WTC11 (cell line): ENCODE results near the gene ARL4D. TPM values are rescaled to one million over a fixed set of nuclear protein-coding genes. Genes with fewer than 3 reads are reported as not detected.

Experiments
- ATAC-seq: fragments of 200-7000 bp; cut with Tn5 transposase; 2 replicates; pipeline ENCODE4 v1.10.0; 2021; ENCODE audit warnings: mild to moderate bottlenecking, moderate library complexity
- CTCF ChIA-PET: fragments of 300-600 bp; sonication (Branson Sonifier 250); formaldehyde crosslinking; loops from one replicate; lab custom pipeline; 2021; ENCODE audit warnings: antibody characterized with exemption; lab: Charles Lee
- POLR2A ChIA-PET: fragments of 350-600 bp; sonication (Branson Sonifier 250); formaldehyde crosslinking; loops from one replicate; lab custom pipeline; 2021; ENCODE audit warnings: antibody characterized with exemption; lab: Charles Lee
- DNase-seq: peaks from one replicate; pipeline ENCODE4 v3.0.0; 2021; ENCODE audit warnings: low spot score
- H3K27ac Mint-ChIP-seq: 2 replicates; pipeline ENCODE4 v1.8.0; 2021; ENCODE audit warnings: mixed read lengths
- H3K27me3 Mint-ChIP-seq: 2 replicates; pipeline ENCODE4 v1.8.0; 2021; ENCODE audit warnings: low read depth, mild to moderate bottlenecking, moderate library complexity, mixed read lengths
- H3K36me3 Mint-ChIP-seq: 2 replicates; pipeline ENCODE4 v1.8.0; 2021; ENCODE audit warnings: mixed read lengths
- H3K4me1 Mint-ChIP-seq: 2 replicates; pipeline ENCODE4 v1.8.0; 2022; ENCODE audit warnings: mixed read lengths
- H3K4me3 Mint-ChIP-seq: 2 replicates; pipeline ENCODE4 v1.8.0; 2021; ENCODE audit warnings: mild to moderate bottlenecking, moderate library complexity, mixed read lengths
- H3K9me3 Mint-ChIP-seq: 2 replicates; pipeline ENCODE4 v1.8.0; 2021; ENCODE audit warnings: mixed read lengths
- ETV6 ChIP-seq: sonication (generic); formaldehyde crosslinking; IDR thresholded peaks from 2 replicates; pipeline ENCODE4 v1.8.1; 2022; ENCODE audit warnings: mild to moderate bottlenecking, missing genetic modification reagents
- FOXJ3 ChIP-seq: sonication (generic); formaldehyde crosslinking; IDR thresholded peaks from 2 replicates; pipeline ENCODE4 v1.9.0; 2021; ENCODE audit warnings: missing genetic modification reagents, mild to moderate bottlenecking, borderline replicate concordance
- GABPB1 ChIP-seq: sonication (generic); formaldehyde crosslinking; IDR thresholded peaks from 2 replicates; pipeline ENCODE4 v1.8.1; 2023; ENCODE audit warnings: mild to moderate bottlenecking, missing genetic modification reagents
- KAT7 ChIP-seq: sonication (generic); formaldehyde crosslinking; IDR thresholded peaks from 2 replicates; pipeline ENCODE4 v1.8.1; 2023; ENCODE audit warnings: missing genetic modification reagents, mild to moderate bottlenecking, borderline replicate concordance
- MYBL2 ChIP-seq: sonication (generic); formaldehyde crosslinking; IDR thresholded peaks from 2 replicates; pipeline ENCODE4 v1.8.1; 2023; ENCODE audit warnings: mild to moderate bottlenecking, moderate library complexity, missing genetic modification reagents
- NR2C2 ChIP-seq: sonication (generic); formaldehyde crosslinking; IDR thresholded peaks from 2 replicates; pipeline ENCODE4 v1.8.0; 2022; ENCODE audit warnings: mild to moderate bottlenecking, missing genetic modification reagents
- PRRX2 ChIP-seq: fragments of 250-450 bp; sonication (Bioruptor Pico); IDR thresholded peaks from 2 replicates; pipeline ENCODE4 v1.8.0; 2021; ENCODE audit warnings: mild to moderate bottlenecking
- RELA ChIP-seq: sonication (generic); formaldehyde crosslinking; IDR thresholded peaks from 2 replicates; pipeline ENCODE4 v1.8.1; 2022; ENCODE audit warnings: missing genetic modification reagents, mild to moderate bottlenecking, borderline replicate concordance
- SMAD4 ChIP-seq: sonication (generic); formaldehyde crosslinking; IDR thresholded peaks from 2 replicates; pipeline ENCODE4 v1.8.0; 2022; ENCODE audit warnings: mild to moderate bottlenecking, missing genetic modification reagents
- SP1 ChIP-seq: sonication (generic); formaldehyde crosslinking; conservative IDR thresholded peaks from 2 replicates; pipeline ENCODE4 v1.8.1; 2022; ENCODE audit warnings: missing genetic modification reagents
- TEAD4 ChIP-seq: sonication (generic); formaldehyde crosslinking; IDR thresholded peaks from 2 replicates; pipeline ENCODE4 v1.8.0; 2022; ENCODE audit warnings: mild to moderate bottlenecking, missing genetic modification reagents
- ZNF121 ChIP-seq: sonication (generic); formaldehyde crosslinking; IDR thresholded peaks from 2 replicates; pipeline ENCODE4 v1.8.0; 2023; ENCODE audit warnings: missing genetic modification reagents
- ZNF138 ChIP-seq: sonication (generic); formaldehyde crosslinking; conservative IDR thresholded peaks from 2 replicates; pipeline ENCODE4 v1.8.1; 2022; ENCODE audit warnings: mild to moderate bottlenecking, moderate library complexity, missing genetic modification reagents
- ZNF317 ChIP-seq: sonication (generic); formaldehyde crosslinking; IDR thresholded peaks from 2 replicates; pipeline ENCODE4 v1.8.1; 2023; ENCODE audit warnings: low read depth, mild to moderate bottlenecking, moderate library complexity, missing genetic modification reagents, borderline replicate concordance
- ZNF396 ChIP-seq: fragments of 250-450 bp; sonication (Bioruptor Pico); IDR thresholded peaks from 2 replicates; pipeline ENCODE4 v1.8.0; 2021; ENCODE audit warnings: mild to moderate bottlenecking, moderate library complexity, borderline replicate concordance
- total RNA-seq: library from RNA; stranded (reverse); gene quantifications from 3 replicates; pipeline ENCODE4 v1.2.3, GENCODE V29; 2021
- TF ChIP-seq, protein P1 (sequence below): fragments of 250-450 bp; sonication (Bioruptor Pico); IDR thresholded peaks from 2 replicates; pipeline ENCODE4 v1.9.0; 2021; ENCODE audit warnings: moderate library complexity, mild to moderate bottlenecking, inconsistent platforms, borderline replicate concordance
- TF ChIP-seq, protein P2 (sequence below): sonication (generic); formaldehyde crosslinking; IDR thresholded peaks from 2 replicates; pipeline ENCODE4 v1.8.1; 2023; ENCODE audit warnings: mild to moderate bottlenecking, moderate library complexity, missing genetic modification reagents
- TF ChIP-seq, protein P3 (sequence below): sonication (generic); formaldehyde crosslinking; IDR thresholded peaks from 2 replicates; pipeline ENCODE4 v1.8.0; 2022; ENCODE audit warnings: mild to moderate bottlenecking, missing genetic modification reagents
- TF ChIP-seq, protein P4 (sequence below): sonication (generic); formaldehyde crosslinking; IDR thresholded peaks from 2 replicates; pipeline ENCODE4 v1.8.1; 2022; ENCODE audit warnings: low read depth, mild to moderate bottlenecking, moderate library complexity, missing genetic modification reagents, borderline replicate concordance
- TF ChIP-seq, protein P5 (sequence below): sonication (generic); formaldehyde crosslinking; IDR thresholded peaks from 2 replicates; pipeline ENCODE4 v1.8.1; 2023; ENCODE audit warnings: mild to moderate bottlenecking, missing genetic modification reagents

Gene ARL4D
- total RNA-seq, 1 experiment from 2014 or later: 11.9 TPM

DNA sequence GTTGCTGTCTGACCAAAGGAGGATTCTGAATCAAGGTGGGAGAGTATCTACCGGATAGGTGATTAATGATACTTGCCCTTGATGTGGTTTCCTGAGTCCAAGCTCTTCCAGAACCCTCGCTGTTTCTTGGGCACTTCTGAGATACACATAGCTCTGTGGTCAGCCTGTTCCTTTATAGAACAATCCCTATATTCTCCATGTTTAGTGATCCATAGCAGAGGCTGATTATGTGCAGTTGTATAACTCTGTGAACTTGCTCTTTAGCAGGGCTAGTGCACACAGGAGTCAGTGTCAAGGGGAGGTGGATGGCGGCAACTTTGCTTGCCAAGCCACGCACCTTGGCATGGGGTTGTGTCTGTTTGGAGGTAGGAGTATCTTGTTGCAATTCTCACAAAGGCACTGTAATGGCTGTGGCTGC lies 36.1 kb downstream of the ARL4D start:
- no peaks in the 10 kb centered on the region for H3K27me3 Mint-ChIP-seq
- H3K9me3 Mint-ChIP-seq: no peaks in the 10 kb centered on the region
- H3K27ac Mint-ChIP-seq: no peak overlapping the region
- TF ChIP-seq ZNF138 (CRISPR knock-in tag): no peak
- TF ChIP-seq, protein P1, sequence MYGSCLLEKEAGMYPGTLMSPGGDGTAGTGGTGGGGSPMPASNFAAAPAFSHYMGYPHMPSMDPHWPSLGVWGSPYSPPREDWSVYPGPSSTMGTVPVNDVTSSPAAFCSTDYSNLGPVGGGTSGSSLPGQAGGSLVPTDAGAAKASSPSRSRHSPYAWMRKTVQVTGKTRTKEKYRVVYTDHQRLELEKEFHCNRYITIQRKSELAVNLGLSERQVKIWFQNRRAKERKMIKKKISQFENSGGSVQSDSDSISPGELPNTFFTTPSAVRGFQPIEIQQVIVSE (CRISPR knock-in tag): no peak
- TF ChIP-seq GABPB1: no peak
- TF ChIP-seq, all 79 proteins: peak for 0
- DNase-seq (no peak), ATAC-seq (no peak)
- Mint-ChIP-seq H3K4me3 (no peak overlapping the region), H3K36me3 (no peaks in the 10 kb centered on the region), H3K4me1 (peaks cover 21% of the 10 kb centered on the region)
- CTCF ChIA-PET: interaction anchor here (0.7 kb wide), 1 partner anchor 49 kb away, joined by 3 read pairs; the partner anchor contains the start of gene DHX8
- POLR2A ChIA-PET: no interaction called here

DNA sequence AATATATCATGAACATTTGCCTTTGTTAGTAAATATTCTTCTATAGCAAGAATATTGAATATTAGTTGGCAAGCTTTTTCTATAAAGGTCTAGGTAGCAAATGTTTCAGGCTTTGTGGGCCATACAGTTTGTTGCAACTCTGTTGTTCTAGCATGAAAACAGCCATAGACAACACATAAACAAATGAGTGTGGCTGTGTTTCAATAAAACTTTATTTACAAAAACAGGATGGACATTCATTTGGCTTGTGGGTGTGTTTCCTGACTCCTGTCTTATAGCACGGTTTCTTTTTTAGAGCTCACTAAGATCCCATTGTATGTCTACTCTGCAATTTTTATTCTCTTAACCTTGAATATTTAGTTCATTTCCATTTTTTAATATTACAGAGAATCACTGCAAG lies 39.0 kb downstream of the ARL4D start:
- no peak overlapping the region for H3K27ac Mint-ChIP-seq
- H3K36me3 Mint-ChIP-seq: no peaks in the 10 kb centered on the region
- H3K4me3 Mint-ChIP-seq: no peak overlapping the region
- POLR2A ChIA-PET: no interaction called here
- DNase-seq: no peak
- CTCF ChIA-PET: no interaction called here
- H3K9me3 Mint-ChIP-seq: no peaks in the 10 kb centered on the region
- no peak for TF ChIP-seq ZNF396
- no peak for TF ChIP-seq FOXJ3
- TF ChIP-seq SP1: no peak
- no peak for TF ChIP-seq MYBL2 (CRISPR knock-in tag)
- TF ChIP-seq, protein P2, sequence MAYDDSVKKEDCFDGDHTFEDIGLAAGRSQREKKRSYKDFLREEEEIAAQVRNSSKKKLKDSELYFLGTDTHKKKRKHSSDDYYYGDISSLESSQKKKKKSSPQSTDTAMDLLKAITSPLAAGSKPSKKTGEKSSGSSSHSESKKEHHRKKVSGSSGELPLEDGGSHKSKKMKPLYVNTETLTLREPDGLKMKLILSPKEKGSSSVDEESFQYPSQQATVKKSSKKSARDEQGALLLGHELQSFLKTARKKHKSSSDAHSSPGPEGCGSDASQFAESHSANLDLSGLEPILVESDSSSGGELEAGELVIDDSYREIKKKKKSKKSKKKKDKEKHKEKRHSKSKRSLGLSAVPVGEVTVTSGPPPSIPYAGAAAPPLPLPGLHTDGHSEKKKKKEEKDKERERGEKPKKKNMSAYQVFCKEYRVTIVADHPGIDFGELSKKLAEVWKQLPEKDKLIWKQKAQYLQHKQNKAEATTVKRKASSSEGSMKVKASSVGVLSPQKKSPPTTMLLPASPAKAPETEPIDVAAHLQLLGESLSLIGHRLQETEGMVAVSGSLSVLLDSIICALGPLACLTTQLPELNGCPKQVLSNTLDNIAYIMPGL (CRISPR knock-in tag): no peak
- TF ChIP-seq ZNF121 (CRISPR knock-in tag): no peak
- TF ChIP-seq, protein P3, sequence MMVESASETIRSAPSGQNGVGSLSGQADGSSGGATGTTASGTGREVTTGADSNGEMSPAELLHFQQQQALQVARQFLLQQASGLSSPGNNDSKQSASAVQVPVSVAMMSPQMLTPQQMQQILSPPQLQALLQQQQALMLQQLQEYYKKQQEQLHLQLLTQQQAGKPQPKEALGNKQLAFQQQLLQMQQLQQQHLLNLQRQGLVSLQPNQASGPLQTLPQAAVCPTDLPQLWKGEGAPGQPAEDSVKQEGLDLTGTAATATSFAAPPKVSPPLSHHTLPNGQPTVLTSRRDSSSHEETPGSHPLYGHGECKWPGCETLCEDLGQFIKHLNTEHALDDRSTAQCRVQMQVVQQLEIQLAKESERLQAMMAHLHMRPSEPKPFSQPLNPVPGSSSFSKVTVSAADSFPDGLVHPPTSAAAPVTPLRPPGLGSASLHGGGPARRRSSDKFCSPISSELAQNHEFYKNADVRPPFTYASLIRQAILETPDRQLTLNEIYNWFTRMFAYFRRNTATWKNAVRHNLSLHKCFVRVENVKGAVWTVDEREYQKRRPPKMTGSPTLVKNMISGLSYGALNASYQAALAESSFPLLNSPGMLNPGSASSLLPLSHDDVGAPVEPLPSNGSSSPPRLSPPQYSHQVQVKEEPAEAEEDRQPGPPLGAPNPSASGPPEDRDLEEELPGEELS (CRISPR knock-in tag): no peak
- TF ChIP-seq PRRX2 (CRISPR knock-in tag): no peak
- no peak for TF ChIP-seq ZNF317 (CRISPR knock-in tag)
- TF ChIP-seq, protein P4, sequence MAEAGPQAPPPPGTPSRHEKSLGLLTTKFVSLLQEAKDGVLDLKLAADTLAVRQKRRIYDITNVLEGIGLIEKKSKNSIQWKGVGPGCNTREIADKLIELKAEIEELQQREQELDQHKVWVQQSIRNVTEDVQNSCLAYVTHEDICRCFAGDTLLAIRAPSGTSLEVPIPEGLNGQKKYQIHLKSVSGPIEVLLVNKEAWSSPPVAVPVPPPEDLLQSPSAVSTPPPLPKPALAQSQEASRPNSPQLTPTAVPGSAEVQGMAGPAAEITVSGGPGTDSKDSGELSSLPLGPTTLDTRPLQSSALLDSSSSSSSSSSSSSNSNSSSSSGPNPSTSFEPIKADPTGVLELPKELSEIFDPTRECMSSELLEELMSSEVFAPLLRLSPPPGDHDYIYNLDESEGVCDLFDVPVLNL: no peak
- no peak for TF ChIP-seq TEAD4
- no peak for TF ChIP-seq ZNF138 (CRISPR knock-in tag)
- H3K27me3 Mint-ChIP-seq: no peaks in the 10 kb centered on the region; the same call in 1 of the 2 replicates
- ATAC-seq: no peak
- peaks cover 8% of the 10 kb centered on the region for H3K4me1 Mint-ChIP-seq

DNA sequence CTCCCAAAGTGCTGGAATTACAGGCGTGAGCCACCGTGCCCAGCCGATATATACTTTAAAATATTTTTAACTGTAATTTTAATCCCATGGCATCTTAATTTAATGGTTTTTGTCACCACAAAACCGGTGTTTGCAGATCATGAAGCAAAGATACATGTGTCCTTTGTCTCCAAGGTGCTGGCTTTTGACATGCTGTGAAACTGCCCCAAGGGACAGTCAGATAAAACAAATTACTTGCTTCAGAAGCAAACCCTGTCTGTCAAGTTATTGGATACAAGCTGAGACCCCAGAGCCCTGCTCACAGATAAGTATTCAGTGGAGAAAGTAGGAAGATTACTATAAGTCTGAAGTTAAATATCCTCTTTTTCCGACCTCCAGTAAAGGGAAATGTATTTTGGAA lies 39.8 kb downstream of the ARL4D start:
- no peaks in the 10 kb centered on the region; the same call in 1 of the 2 replicates for H3K27me3 Mint-ChIP-seq
- CTCF ChIA-PET: interaction anchor here (1.1 kb wide), 2 partner anchors 10 to 45 kb away, joined by 3 to 5 read pairs; partner anchors contain the start of gene DHX8
- POLR2A ChIA-PET: no interaction called here
- peaks cover 8% of the 10 kb centered on the region for H3K4me1 Mint-ChIP-seq
- ATAC-seq: peak; percentile 22
- no peak overlapping the region for H3K4me3 Mint-ChIP-seq
- H3K9me3 Mint-ChIP-seq: no peaks in the 10 kb centered on the region
- H3K27ac Mint-ChIP-seq: peak overlapping the region; percentile 53
- DNase-seq: no peak
- H3K36me3 Mint-ChIP-seq: no peaks in the 10 kb centered on the region
- TF ChIP-seq, protein P3 (CRISPR knock-in tag): no peak
- TF ChIP-seq, protein P2 (CRISPR knock-in tag): no peak
- TF ChIP-seq RELA (CRISPR knock-in tag) (no peak), SMAD4 (no peak), NR2C2 (CRISPR knock-in tag) (no peak), ETV6 (CRISPR knock-in tag) (no peak), KAT7 (CRISPR knock-in tag) (no peak)
- TF ChIP-seq, protein P5, sequence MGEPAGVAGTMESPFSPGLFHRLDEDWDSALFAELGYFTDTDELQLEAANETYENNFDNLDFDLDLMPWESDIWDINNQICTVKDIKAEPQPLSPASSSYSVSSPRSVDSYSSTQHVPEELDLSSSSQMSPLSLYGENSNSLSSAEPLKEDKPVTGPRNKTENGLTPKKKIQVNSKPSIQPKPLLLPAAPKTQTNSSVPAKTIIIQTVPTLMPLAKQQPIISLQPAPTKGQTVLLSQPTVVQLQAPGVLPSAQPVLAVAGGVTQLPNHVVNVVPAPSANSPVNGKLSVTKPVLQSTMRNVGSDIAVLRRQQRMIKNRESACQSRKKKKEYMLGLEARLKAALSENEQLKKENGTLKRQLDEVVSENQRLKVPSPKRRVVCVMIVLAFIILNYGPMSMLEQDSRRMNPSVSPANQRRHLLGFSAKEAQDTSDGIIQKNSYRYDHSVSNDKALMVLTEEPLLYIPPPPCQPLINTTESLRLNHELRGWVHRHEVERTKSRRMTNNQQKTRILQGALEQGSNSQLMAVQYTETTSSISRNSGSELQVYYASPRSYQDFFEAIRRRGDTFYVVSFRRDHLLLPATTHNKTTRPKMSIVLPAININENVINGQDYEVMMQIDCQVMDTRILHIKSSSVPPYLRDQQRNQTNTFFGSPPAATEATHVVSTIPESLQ (CRISPR knock-in tag): no peak
